HepG2 (cell line): ENCODE results near the gene KRTAP5-10. TPM values are rescaled to one million over a fixed set of nuclear protein-coding genes. Genes with fewer than 3 reads are reported as not detected.
A peak's percentile ranks its signal among the peaks of the same experiment; 100 is the strongest.

Experiments used
- ATAC-seq: fragments of 200-7000 bp; cut with Tn5 transposase; 3 replicates; pipeline ENCODE4 v1.9.1; 2020; ENCODE audit warnings: mild to moderate bottlenecking, moderate library complexity
- BruUV-seq: library from RNA; stranded (reverse); fragments of 400-500 nt; replicated peaks from 2 replicates; lab custom pipeline; 2021; lab: Mats Ljungman, UMichigan
- CTCF ChIA-PET: fragments of 300-600 bp; formaldehyde crosslinking; extraction: SDS; loops from one replicate; lab custom pipeline; 2021; ENCODE audit warnings: low total read pairs, inconsistent platforms, low intra/inter-chr PET ratio; lab: Yijun Ruan, JAX
- POLR2A ChIA-PET: fragments of 350-600 bp; sonication (Branson Sonifier 250); formaldehyde crosslinking; loops from one replicate; lab custom pipeline; 2020; ENCODE audit warnings: antibody characterized with exemption, inconsistent platforms; lab: Yijun Ruan, JAX
- DNase-seq: peaks from one replicate; pipeline ENCODE4 v3.0.0-alpha.2; 2015; ENCODE audit warnings: low spot score
- FAIRE-seq: peaks from 3 replicates; lab custom pipeline; 2011; peaks lifted over from hg19 to GRCh38; lab: Jason Lieb, UNC
- H2AFZ ChIP-seq: one replicate; pipeline ENCODE4 v1.6.1; 2011; ENCODE audit warnings: low read length, inconsistent platforms
- H3K27ac ChIP-seq: fragments of 300-600 bp; 3 replicates; pipeline ENCODE4 v1.8.0; 2011; ENCODE audit warnings: mixed run types, mild to moderate bottlenecking, mixed read lengths, low read length, inconsistent platforms; ENCODE audit not compliant: insufficient read depth; ENCODE audit errors: extremely low read length
- H3K27me3 ChIP-seq, 2 experiments: fragments of 200-600 bp in 1 of 2; 2 replicates in 1 of 2; 3 replicates in 1 of 2; pipeline versions ENCODE4 v1.6.0 to v1.8.0; 2011; ENCODE audit warnings: low read length in 2 of 2, mild to moderate bottlenecking in 2 of 2, moderate library complexity in 2 of 2, inconsistent platforms in 1 of 2; ENCODE audit not compliant: insufficient read depth in 2 of 2, control insufficient read depth in 1 of 2
- H3K36me3 ChIP-seq, 2 experiments: fragments of 200-600 bp in 1 of 2; replicated peaks in 1 of 2; 2 replicates in 1 of 2; 3 replicates in 1 of 2; pipeline versions ENCODE4 v1.5.1 to v1.8.0; 2011; ENCODE audit warnings: low read length in 2 of 2, inconsistent platforms in 1 of 2; ENCODE audit not compliant: insufficient read depth in 2 of 2, control insufficient read depth in 1 of 2
- H3K4me1 ChIP-seq: 2 replicates; pipeline ENCODE4 v1.5.1; 2012; ENCODE audit warnings: low read length, inconsistent platforms; ENCODE audit not compliant: insufficient read depth
- H3K4me2 ChIP-seq: 2 replicates; pipeline ENCODE4 v1.6.0; 2011; ENCODE audit warnings: low read depth, low read length, inconsistent platforms
- H3K4me3 ChIP-seq, 3 experiments: fragments of 200-600 bp in 1 of 3; sonication (generic), shearing (Covaris generic) in 1 of 3; replicated peaks in 1 of 3; 2 replicates each; pipeline ENCODE4 v1.5.1; 2011 to 2016; ENCODE audit warnings: low read length in 3 of 3, inconsistent platforms in 2 of 3, low read depth in 2 of 3, mild to moderate bottlenecking in 2 of 3, control low read depth in 1 of 3, mixed read lengths in 1 of 3; ENCODE audit not compliant: insufficient read depth in 1 of 3
- H3K79me2 ChIP-seq: one replicate; pipeline ENCODE4 v1.6.1; 2011; ENCODE audit warnings: low read length, inconsistent platforms; ENCODE audit not compliant: insufficient read depth
- H3K9ac ChIP-seq: 2 replicates; pipeline ENCODE4 v1.6.0; 2011; ENCODE audit warnings: mild to moderate bottlenecking, low read depth, low read length, inconsistent platforms; ENCODE audit not compliant: insufficient read depth
- H3K9me3 ChIP-seq: 2 replicates; pipeline ENCODE4 v1.5.1; 2012; ENCODE audit warnings: mild to moderate bottlenecking, low read length
- H4K20me1 ChIP-seq: 2 replicates; pipeline ENCODE4 v1.6.0; 2011; ENCODE audit warnings: inconsistent platforms, mild to moderate bottlenecking, low read length, moderate library complexity; ENCODE audit not compliant: insufficient read depth
- DMAP1 ChIP-seq: IDR thresholded peaks from 2 replicates; pipeline ENCODE4 v1.6.1; 2016
- NCOA2 ChIP-seq: sonication (generic); formaldehyde crosslinking; IDR thresholded peaks from 2 replicates; pipeline ENCODE4 v1.8.0; 2022; ENCODE audit warnings: inconsistent platforms
- PITX1 ChIP-seq: sonication (generic); formaldehyde crosslinking; IDR thresholded peaks from 2 replicates; pipeline ENCODE4 v1.5.1; 2020; ENCODE audit warnings: mild to moderate bottlenecking, missing genetic modification reagents
- SIX1 ChIP-seq: sonication (generic); formaldehyde crosslinking; IDR thresholded peaks from 2 replicates; pipeline ENCODE4 v1.4.0; 2020; ENCODE audit warnings: missing genetic modification reagents, borderline replicate concordance
- ZSCAN30 ChIP-seq: sonication (generic); formaldehyde crosslinking; IDR thresholded peaks from 2 replicates; pipeline ENCODE4 v1.5.0; 2020; ENCODE audit warnings: mild to moderate bottlenecking, missing genetic modification reagents
- WGBS: methylation state at CpG from one replicate; pipeline ENCODE4 v1.1.6; 2017; ENCODE audit warnings: low lambda C conversion rate; 5-methylcytosine and 5-hydroxymethylcytosine counted together
- in situ Hi-C: cut with HindIII; loops from 2 replicates; pipeline ENCODE4 v1.10.0; 2017; ENCODE audit warnings: low pct_unique_long_range_greater_than_20kb; ENCODE audit not compliant: extremely low pct_ligation_motif_present
- intact Hi-C: fragments of 100-400 bp; cut with micrococcal nuclease; formaldehyde crosslinking; loops from one replicate; pipeline ENCODE4 v1.10.0; 2022; ENCODE audit not compliant: unreplicated experiment
- polyA plus RNA-seq, 8 experiments: library from polyadenylated mRNA; depleted of rRNA in 3 of 8; stranded (reverse) in 7 of 8; unstranded in 1 of 8; fragments of >200 nt; fragmentation: Illumina TruSeq in 4 of 8; extraction: Trizol in 4 of 8; gene quantifications; 2 replicates each; pipeline versions ENCODE4 v1.2.1 to v1.2.3, GENCODE V29; 2011 to 2016; ENCODE audit warnings: low read depth in 4 of 8, missing spikeins in 1 of 8, mixed read lengths in 1 of 8; ENCODE audit not compliant: insufficient read depth in 1 of 8
- total RNA-seq, 5 experiments: library from RNA; depleted of rRNA; stranded (reverse); fragments of >200 nt; fragmentation: Illumina TruSeq; extraction: Trizol; gene quantifications; 2 replicates each; pipeline ENCODE4 v1.2.3, GENCODE V29; 2016; ENCODE audit warnings: low read depth in 1 of 5
- TF ChIP-seq, protein P1 (sequence below): sonication (generic); formaldehyde crosslinking; IDR thresholded peaks from 2 replicates; pipeline ENCODE4 v1.8.0; 2022; ENCODE audit warnings: missing genetic modification reagents, low read depth, mild to moderate bottlenecking, borderline replicate concordance
- TF ChIP-seq, protein P2 (sequence below): sonication (generic); formaldehyde crosslinking; IDR thresholded peaks from 2 replicates; pipeline ENCODE4 v1.5.1; 2020; ENCODE audit warnings: mild to moderate bottlenecking, missing genetic modification reagents, moderate library complexity

Gene KRTAP5-10
- total and polyA plus RNA-seq, 2 of the 13 experiments (the other 11 are each of a cell fraction or from before 2014, with no cell fraction given), result not detected

DNA sequence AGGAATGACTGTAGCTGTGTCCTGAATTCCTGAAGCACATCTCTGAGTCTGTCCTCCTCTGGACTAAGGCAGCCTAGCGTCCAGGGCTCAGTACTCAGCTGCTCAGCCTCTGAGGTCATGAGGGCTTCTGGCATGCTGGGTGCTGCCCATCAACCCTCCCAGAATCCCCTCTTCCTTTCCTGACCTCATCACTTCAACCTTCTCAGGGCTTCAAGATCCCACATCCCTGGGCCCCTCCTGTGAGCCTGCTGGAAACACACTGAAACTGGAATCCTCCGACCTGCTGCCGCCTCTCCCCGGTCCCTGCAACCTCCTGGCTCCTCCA is 26.7 kb upstream of the KRTAP5-10 start (continued):
- no peak for TF ChIP-seq PITX1 (CRISPR knock-in tag)
- TF ChIP-seq SIX1 (CRISPR knock-in tag), result no peak
- TF ChIP-seq, protein P1, sequence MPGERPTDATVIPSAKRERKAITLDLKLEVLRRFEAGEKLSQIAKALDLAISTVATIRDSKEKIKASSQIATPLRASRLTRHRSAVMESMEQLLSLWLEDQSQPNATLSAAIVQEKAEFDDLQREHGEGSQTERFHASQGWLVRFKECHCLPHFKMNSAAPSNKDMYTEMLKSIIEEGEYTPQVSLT (CRISPR knock-in tag), result no peak

DNA sequence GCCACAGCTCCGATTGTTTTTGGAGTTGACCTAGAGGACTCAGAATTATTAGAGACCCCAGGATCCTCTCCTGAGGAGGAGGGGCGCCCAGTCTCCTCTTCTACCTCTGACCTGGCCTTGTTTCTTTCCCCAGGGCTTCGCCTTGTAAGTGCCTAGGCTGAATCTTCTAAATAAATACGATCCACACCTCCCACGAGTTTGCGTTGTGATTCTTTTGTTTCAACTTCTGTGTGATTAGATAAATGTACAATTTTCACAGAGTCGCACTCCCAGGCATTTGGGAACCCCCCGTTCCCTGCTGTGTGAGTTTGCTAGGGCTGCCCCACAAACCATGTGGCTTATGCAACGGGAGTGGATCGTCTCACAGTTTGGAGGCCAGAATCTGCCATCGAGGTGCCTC is 26.3 kb upstream of the KRTAP5-10 start:
- TF ChIP-seq DMAP1 (CRISPR knock-in tag) (no peak), NCOA2 (CRISPR knock-in tag) (no peak), ZSCAN30 (CRISPR knock-in tag) (no peak)
- TF ChIP-seq, protein P2, sequence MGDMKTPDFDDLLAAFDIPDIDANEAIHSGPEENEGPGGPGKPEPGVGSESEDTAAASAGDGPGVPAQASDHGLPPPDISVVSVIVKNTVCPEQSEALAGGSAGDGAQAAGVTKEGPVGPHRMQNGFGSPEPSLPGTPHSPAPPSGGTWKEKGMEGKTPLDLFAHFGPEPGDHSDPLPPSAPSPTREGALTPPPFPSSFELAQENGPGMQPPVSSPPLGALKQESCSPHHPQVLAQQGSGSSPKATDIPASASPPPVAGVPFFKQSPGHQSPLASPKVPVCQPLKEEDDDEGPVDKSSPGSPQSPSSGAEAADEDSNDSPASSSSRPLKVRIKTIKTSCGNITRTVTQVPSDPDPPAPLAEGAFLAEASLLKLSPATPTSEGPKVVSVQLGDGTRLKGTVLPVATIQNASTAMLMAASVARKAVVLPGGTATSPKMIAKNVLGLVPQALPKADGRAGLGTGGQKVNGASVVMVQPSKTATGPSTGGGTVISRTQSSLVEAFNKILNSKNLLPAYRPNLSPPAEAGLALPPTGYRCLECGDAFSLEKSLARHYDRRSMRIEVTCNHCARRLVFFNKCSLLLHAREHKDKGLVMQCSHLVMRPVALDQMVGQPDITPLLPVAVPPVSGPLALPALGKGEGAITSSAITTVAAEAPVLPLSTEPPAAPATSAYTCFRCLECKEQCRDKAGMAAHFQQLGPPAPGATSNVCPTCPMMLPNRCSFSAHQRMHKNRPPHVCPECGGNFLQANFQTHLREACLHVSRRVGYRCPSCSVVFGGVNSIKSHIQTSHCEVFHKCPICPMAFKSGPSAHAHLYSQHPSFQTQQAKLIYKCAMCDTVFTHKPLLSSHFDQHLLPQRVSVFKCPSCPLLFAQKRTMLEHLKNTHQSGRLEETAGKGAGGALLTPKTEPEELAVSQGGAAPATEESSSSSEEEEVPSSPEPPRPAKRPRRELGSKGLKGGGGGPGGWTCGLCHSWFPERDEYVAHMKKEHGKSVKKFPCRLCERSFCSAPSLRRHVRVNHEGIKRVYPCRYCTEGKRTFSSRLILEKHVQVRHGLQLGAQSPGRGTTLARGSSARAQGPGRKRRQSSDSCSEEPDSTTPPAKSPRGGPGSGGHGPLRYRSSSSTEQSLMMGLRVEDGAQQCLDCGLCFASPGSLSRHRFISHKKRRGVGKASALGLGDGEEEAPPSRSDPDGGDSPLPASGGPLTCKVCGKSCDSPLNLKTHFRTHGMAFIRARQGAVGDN (CRISPR knock-in tag), result no peak
- ChIA-PET POLR2A (no interaction called here), CTCF (no interaction called here)
- no peak for FAIRE-seq
- H3K27ac ChIP-seq, result no peak overlapping the region
- H3K79me2 ChIP-seq, result no peaks in the 10 kb centered on the region
- peaks cover 95% of the 10 kb centered on the region for H3K4me1 ChIP-seq
- WGBS, result 83% methylated on average over 11 of the region's 11 CpGs
- no peak overlapping the region for H3K4me3 ChIP-seq
- H3K9me3 ChIP-seq, result no peaks in the 10 kb centered on the region
- no peak overlapping the region for H3K9ac ChIP-seq
- in situ Hi-C loops, result no loop called here
- BruUV-seq, result no TSS peak
- H2AFZ ChIP-seq, result no peak overlapping the region
- H3K27me3 ChIP-seq, result no peaks in the 10 kb centered on the region
- no peaks in the 10 kb centered on the region for H4K20me1 ChIP-seq
- H3K4me2 ChIP-seq, result 0 out of 2 replicates have a peak overlapping the region, but pooled peaks have one; percentile 12
- intact Hi-C loops, result no loop called here
- no peak for ATAC-seq
- no peaks in the 10 kb centered on the region for H3K36me3 ChIP-seq
- DNase-seq, result no peak
